HEK293 (cell line): ENCODE measurements around the gene CYTIP.
"Not testable (repeated sequence)": the region's sequence is repeated elsewhere in the genome, so short reads cannot be mapped to it uniquely, and the experiment has no call there.

Experiments
- CTCF ChIA-PET: fragments of 350-600 bp; formaldehyde crosslinking; extraction: SDS; loops from one replicate; lab custom pipeline; 2021; ENCODE audit warnings: antibody characterized with exemption; lab: Yijun Ruan, JAX
- POLR2A ChIA-PET: fragments of 300-600 bp; formaldehyde crosslinking; extraction: SDS; loops from one replicate; lab custom pipeline; 2020; ENCODE audit warnings: antibody characterized with exemption, inconsistent platforms; lab: Yijun Ruan, JAX
- H3K27ac ChIP-seq: fragments of 200-500 bp; sonication (Bioruptor generic); 2 replicates; pipeline ENCODE4 v1.5.1; 2014; ENCODE audit warnings: low read depth, low read length, control low read depth, inconsistent platforms; ENCODE audit errors: extremely low read depth
- H3K36me3 ChIP-seq, 2 experiments: fragments of 200-500 bp in 1 of 2; sonication (Bioruptor generic) in 1 of 2; 1 replicate in 1 of 2; 2 replicates in 1 of 2; pipeline ENCODE4 v1.5.1; 2014 to 2017; ENCODE audit warnings: inconsistent platforms in 2 of 2, low read length in 2 of 2; ENCODE audit not compliant: control insufficient read depth in 2 of 2, insufficient read depth in 1 of 2
- H3K4me1 ChIP-seq: fragments of 200-500 bp; sonication (Bioruptor generic); 2 replicates; pipeline ENCODE4 v1.5.1; 2014; ENCODE audit warnings: mild to moderate bottlenecking, low read length, inconsistent platforms; ENCODE audit not compliant: control insufficient read depth, insufficient read depth
- H3K4me3 ChIP-seq: 2 replicates; pipeline ENCODE4 v1.5.1; 2011; ENCODE audit warnings: low read depth, mild to moderate bottlenecking, control low read depth, low read length, moderate library complexity
- H3K9me3 ChIP-seq: fragments of 200-500 bp; sonication (Bioruptor generic); 2 replicates; pipeline ENCODE4 v1.5.1; 2014; ENCODE audit warnings: low read depth, low read length, inconsistent platforms; ENCODE audit not compliant: control insufficient read depth, insufficient read depth
- BCL11A ChIP-seq: fragments of 450-650 bp; formaldehyde crosslinking; IDR thresholded peaks from 2 replicates; pipeline ENCODE4 v1.5.1; 2016; ENCODE audit warnings: low read depth, missing biosample characterization, missing genetic modification characterization
- SALL2 ChIP-seq: fragments of 450-650 bp; formaldehyde crosslinking; IDR thresholded peaks from 2 replicates; pipeline ENCODE4 v1.5.0; 2017; ENCODE audit warnings: missing biosample characterization, mild to moderate bottlenecking, missing genetic modification characterization, borderline replicate concordance
- SETDB1 ChIP-seq: IDR thresholded peaks from one replicate; pipeline ENCODE4 v1.6.1; 2017; ENCODE audit warnings: mild to moderate bottlenecking, low read length, moderate library complexity, mixed read lengths; ENCODE audit not compliant: insufficient read length
- TRIM28 ChIP-seq: IDR thresholded peaks from 2 replicates; pipeline ENCODE4 v1.6.1; 2011; ENCODE audit warnings: low read length, control low read depth, borderline replicate concordance
- ZBTB8A ChIP-seq: fragments of 450-650 bp; formaldehyde crosslinking; IDR thresholded peaks from 2 replicates; pipeline ENCODE4 v1.5.1; 2016; ENCODE audit warnings: missing biosample characterization, missing genetic modification characterization
- ZIC2 ChIP-seq: fragments of 450-650 bp; formaldehyde crosslinking; IDR thresholded peaks from 2 replicates; pipeline ENCODE4 v1.5.1; 2016; ENCODE audit warnings: missing biosample characterization, missing genetic modification characterization
- ZNF155 ChIP-seq: fragments of 450-650 bp; formaldehyde crosslinking; IDR thresholded peaks from 2 replicates; pipeline ENCODE4 v1.5.1; 2016; ENCODE audit warnings: missing biosample characterization, missing genetic modification characterization
- ZNF239 ChIP-seq: fragments of 450-650 bp; formaldehyde crosslinking; IDR thresholded peaks from 2 replicates; pipeline ENCODE4 v1.5.1; 2016; ENCODE audit warnings: missing biosample characterization, missing genetic modification characterization
- ZNF324 ChIP-seq: fragments of 450-650 bp; formaldehyde crosslinking; IDR thresholded peaks from 2 replicates; pipeline ENCODE4 v1.5.1; 2016; ENCODE audit warnings: missing biosample characterization, missing genetic modification characterization
- ZNF350 ChIP-seq: fragments of 450-650 bp; formaldehyde crosslinking; IDR thresholded peaks from 2 replicates; pipeline ENCODE4 v1.5.0; 2017; ENCODE audit warnings: missing biosample characterization, mild to moderate bottlenecking, missing genetic modification characterization
- ZNF426 ChIP-seq: fragments of 450-650 bp; formaldehyde crosslinking; IDR thresholded peaks from 2 replicates; pipeline ENCODE4 v1.5.1; 2017; ENCODE audit warnings: missing biosample characterization, missing genetic modification characterization, mild to moderate bottlenecking, inconsistent platforms, moderate library complexity
- ZNF558 ChIP-seq: fragments of 450-650 bp; formaldehyde crosslinking; IDR thresholded peaks from 2 replicates; pipeline ENCODE4 v1.5.1; 2016; ENCODE audit warnings: missing biosample characterization, missing genetic modification characterization
- TF ChIP-seq, protein P1 (sequence below): fragments of 450-650 bp; formaldehyde crosslinking; IDR thresholded peaks from 2 replicates; pipeline ENCODE4 v1.5.1; 2016; ENCODE audit warnings: missing biosample characterization, missing genetic modification characterization, low read depth
- TF ChIP-seq, protein P2 (sequence below): fragments of 450-650 bp; formaldehyde crosslinking; IDR thresholded peaks from 2 replicates; pipeline ENCODE4 v1.5.1; 2016; ENCODE audit warnings: missing biosample characterization, missing genetic modification characterization

CYTIP gene

DNA sequence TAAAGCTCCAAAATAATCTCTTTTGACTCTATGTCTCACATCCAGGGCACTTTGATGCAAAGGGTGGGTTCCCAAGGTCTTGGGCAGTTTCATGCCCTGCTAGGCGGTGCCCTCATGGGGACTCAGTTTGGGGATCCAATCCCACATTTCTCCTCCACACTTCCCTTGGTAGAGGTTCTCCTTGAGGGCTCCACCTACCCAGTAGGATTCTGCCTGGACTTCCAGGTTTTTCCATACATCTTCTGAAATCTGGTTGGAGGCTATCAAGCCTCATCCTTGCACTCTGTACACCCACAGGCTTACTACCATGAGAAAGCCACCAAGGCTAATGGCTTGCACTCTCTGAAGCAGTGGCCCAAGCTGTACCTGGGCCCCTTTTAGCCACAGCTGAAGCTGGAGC lies 68.5 kb downstream of the CYTIP start:
- H3K27ac ChIP-seq = no peak overlapping the region
- no peaks in the 10 kb centered on the region for H3K36me3 ChIP-seq
- no peaks in the 10 kb centered on the region for H3K4me1 ChIP-seq
- H3K9me3 ChIP-seq = no peaks in the 10 kb centered on the region
- ChIA-PET CTCF (no interaction called here), POLR2A (no interaction called here)
- H3K4me3 ChIP-seq = no peak overlapping the region
- TF ChIP-seq ZNF324 (tag by site-specific recombination) = no peak
- TF ChIP-seq, protein P1, sequence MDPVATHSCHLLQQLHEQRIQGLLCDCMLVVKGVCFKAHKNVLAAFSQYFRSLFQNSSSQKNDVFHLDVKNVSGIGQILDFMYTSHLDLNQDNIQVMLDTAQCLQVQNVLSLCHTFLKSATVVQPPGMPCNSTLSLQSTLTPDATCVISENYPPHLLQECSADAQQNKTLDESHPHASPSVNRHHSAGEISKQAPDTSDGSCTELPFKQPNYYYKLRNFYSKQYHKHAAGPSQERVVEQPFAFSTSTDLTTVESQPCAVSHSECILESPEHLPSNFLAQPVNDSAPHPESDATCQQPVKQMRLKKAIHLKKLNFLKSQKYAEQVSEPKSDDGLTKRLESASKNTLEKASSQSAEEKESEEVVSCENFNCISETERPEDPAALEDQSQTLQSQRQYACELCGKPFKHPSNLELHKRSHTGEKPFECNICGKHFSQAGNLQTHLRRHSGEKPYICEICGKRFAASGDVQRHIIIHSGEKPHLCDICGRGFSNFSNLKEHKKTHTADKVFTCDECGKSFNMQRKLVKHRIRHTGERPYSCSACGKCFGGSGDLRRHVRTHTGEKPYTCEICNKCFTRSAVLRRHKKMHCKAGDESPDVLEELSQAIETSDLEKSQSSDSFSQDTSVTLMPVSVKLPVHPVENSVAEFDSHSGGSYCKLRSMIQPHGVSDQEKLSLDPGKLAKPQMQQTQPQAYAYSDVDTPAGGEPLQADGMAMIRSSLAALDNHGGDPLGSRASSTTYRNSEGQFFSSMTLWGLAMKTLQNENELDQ (tag by site-specific recombination) = no peak
- TF ChIP-seq TRIM28 = peak; percentile 34; the same call in 1 of the 2 replicates
- TF ChIP-seq SETDB1 = peak; percentile 87

DNA sequence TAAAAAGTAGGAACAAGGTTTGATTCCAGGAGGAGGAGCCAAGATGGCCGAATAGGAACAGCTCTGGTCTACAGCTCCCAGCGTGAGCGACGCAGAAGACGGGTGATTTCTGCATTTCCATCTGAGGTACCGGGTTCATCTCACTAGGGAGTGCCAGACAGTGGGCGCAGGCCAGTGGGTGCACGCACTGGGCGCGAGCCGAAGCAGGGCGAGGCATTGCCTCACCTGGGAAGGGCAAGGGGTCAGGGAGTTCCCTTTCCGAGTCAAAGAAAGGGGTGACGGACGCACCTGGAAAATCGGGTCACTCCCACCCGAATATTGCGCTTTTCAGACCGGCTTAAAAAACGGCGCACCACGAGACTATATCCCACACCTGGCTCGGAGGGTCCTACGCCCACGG lies 75.4 kb downstream of the CYTIP start:
- H3K4me1 ChIP-seq, CTCF ChIA-PET, H3K27ac ChIP-seq, H3K9me3 ChIP-seq, POLR2A ChIA-PET, H3K36me3 ChIP-seq, H3K4me3 ChIP-seq: not testable (repeated sequence)

DNA sequence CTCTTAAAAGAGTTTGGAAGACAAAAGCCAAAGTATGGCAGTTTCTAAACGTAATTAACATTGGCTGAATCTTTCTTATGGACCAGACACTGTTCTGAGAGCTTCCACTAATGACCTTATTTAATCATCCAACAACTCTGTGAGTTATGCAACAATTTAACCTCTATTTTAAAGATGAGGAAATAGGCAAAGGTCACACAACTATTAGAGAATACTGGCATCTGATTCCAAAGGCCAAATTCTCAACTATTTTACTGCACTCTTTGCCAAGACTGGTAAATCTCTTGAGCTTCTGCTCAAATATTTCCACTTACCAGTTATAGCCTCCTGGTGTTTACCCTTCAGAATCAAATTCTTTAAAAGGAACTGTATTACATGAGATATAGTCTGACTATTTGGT lies 76.2 kb downstream of the CYTIP start:
- Histone ChIP-seq H3K36me3 (no peaks in the 10 kb centered on the region), H3K9me3 (no peaks in the 10 kb centered on the region), H3K4me1 (no peaks in the 10 kb centered on the region), H3K4me3 (no peak overlapping the region), H3K27ac (no peak overlapping the region)
- ChIA-PET POLR2A (no interaction called here), CTCF (interaction anchor here (0.6 to 0.9 kb wide), 2 partner anchors 15 to 740 kb away, joined by 3 read pairs; no protein-coding TSS in a partner anchor)
- TF ChIP-seq BCL11A (tag by site-specific recombination) (no peak), ZNF558 (tag by site-specific recombination) (no peak), ZIC2 (tag by site-specific recombination) (no peak), ZNF155 (tag by site-specific recombination) (no peak), ZNF426 (tag by site-specific recombination) (no peak), ZNF239 (tag by site-specific recombination) (no peak), ZNF350 (no peak), SALL2 (no peak), ZBTB8A (no peak)
- TF ChIP-seq, protein P2, sequence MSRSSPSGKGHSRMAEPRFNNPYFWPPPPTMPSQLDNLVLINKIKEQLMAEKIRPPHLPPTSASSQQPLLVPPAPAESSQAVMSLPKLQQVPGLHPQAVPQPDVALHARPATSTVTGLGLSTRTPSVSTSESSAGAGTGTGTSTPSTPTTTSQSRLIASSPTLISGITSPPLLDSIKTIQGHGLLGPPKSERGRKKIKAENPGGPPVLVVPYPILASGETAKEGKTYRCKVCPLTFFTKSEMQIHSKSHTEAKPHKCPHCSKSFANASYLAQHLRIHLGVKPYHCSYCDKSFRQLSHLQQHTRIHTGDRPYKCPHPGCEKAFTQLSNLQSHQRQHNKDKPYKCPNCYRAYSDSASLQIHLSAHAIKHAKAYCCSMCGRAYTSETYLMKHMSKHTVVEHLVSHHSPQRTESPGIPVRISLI = no peak
